Mucosa of stomach (tissue), 1 donor: Measurements from ENCODE around the gene ABL2.
"Not testable (repeated sequence)": the region's sequence is repeated elsewhere in the genome, so short reads cannot be mapped to it uniquely, and the experiment has no call there.

Source experiments
- H3K27me3 ChIP-seq: one replicate; pipeline ENCODE4 v1.7.0; 2013; ENCODE audit warnings: mild to moderate bottlenecking, low read length; ENCODE audit not compliant: control insufficient read depth, insufficient read depth
- H3K36me3 ChIP-seq: one replicate; pipeline ENCODE4 v1.7.0; 2013; ENCODE audit warnings: low read length; ENCODE audit not compliant: control insufficient read depth, insufficient read depth
- H3K4me1 ChIP-seq: one replicate; pipeline ENCODE4 v1.7.0; 2013; ENCODE audit warnings: mild to moderate bottlenecking, low read length; ENCODE audit not compliant: control insufficient read depth, insufficient read depth
- H3K4me3 ChIP-seq: one replicate; pipeline ENCODE4 v1.7.0; 2013; ENCODE audit warnings: low read length
- H3K9ac ChIP-seq: one replicate; pipeline ENCODE4 v1.7.0; 2013; ENCODE audit warnings: mild to moderate bottlenecking, low read length, moderate library complexity
- H3K9me3 ChIP-seq: one replicate; pipeline ENCODE4 v1.7.0; 2013; ENCODE audit warnings: mild to moderate bottlenecking, low read length, moderate library complexity; ENCODE audit not compliant: control insufficient read depth
- donor health status: Pancreatic carcinoma.

Gene ABL2

DNA sequence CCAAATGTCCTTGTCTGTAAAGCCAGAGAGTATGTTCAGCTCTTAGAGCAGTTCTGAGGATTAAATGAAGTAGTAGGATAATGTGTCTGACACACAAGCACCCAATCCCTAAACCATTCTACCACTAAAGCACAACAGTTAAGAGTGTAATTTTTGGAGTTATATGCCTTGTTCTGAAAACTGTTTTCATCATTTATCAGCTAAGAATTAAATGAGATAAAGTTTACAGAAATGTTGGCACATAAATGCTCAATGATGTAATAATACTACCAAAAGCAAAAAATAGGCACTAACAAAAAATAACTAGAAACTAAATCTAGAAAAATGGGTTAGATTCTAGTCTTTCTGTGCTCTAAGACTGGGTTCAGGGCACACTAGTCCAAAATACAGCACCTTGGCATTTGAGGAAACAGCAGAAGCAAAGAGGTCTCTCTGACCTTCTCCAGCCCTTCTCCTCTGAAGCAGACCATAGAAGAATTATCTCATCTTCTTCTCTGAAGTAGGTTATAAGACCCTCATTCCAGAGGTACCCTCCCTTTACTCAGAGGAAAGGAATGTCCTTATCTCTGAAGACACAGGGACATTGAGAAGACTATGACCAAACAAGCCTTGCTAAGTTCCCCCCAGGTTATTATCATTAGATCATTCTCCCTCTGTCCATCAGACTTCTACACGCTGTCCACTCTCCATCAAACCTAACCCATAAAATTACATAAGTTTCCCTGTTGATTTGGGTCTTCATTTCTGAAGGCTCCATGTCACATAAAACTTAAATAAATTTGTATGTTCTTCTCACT lies 20.6 kb downstream of the ABL2 start:
- no peak overlapping the region for H3K4me3 ChIP-seq
- H3K9me3 ChIP-seq = no peaks in the 10 kb centered on the region
- H3K4me1 ChIP-seq = no peaks in the 10 kb centered on the region
- no peaks in the 10 kb centered on the region for H3K27me3 ChIP-seq
- H3K36me3 ChIP-seq = no peaks in the 10 kb centered on the region
- H3K9ac ChIP-seq = no peak overlapping the region

DNA sequence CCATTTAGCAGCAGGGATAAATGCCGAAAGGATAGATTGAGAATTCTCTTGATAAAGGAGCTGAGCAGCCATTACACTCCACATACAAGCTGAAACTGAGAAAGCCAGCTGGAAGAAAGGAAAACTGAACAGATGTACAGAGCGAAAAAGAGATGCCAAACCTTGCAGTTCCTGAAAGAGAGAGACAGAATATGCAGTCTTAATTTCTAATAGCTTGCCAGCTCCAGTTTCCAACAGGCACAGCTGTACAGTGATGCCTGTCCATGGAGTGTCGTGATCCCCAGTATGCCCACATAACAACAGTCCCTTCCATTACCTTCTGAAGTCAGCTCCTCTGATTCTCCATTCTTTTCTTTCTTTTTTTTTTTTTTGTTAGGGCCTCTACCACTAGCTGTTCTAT lies 22.7 kb downstream of the ABL2 start:
- Histone ChIP-seq H3K4me1 (no peaks in the 10 kb centered on the region), H3K36me3 (no peaks in the 10 kb centered on the region), H3K4me3 (no peak overlapping the region), H3K9ac (no peak overlapping the region), H3K27me3 (no peaks in the 10 kb centered on the region), H3K9me3 (no peaks in the 10 kb centered on the region)

DNA sequence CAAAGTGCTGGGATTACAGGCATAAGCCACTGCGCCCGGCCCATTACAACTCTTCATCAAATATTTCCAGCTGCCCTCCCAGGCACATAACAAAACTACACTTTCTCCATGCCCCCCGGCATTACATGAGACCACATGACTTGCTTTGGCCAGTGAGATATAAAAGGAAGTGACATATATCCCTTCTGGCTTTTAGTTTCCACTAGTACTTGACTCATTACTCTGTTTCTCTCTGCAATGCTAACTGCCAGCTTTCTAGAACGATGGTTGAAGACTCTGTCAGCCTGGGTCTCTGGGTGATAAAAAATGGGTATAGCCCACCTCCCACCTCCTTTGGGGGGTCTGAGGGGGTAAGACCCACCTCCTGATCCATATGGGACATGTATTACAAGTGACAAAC lies 24.2 kb downstream of the ABL2 start:
- Histone ChIP-seq H3K4me3 (no peak overlapping the region), H3K27me3 (no peaks in the 10 kb centered on the region), H3K9me3 (no peaks in the 10 kb centered on the region), H3K36me3 (no peaks in the 10 kb centered on the region), H3K9ac (no peak overlapping the region), H3K4me1 (no peaks in the 10 kb centered on the region)

DNA sequence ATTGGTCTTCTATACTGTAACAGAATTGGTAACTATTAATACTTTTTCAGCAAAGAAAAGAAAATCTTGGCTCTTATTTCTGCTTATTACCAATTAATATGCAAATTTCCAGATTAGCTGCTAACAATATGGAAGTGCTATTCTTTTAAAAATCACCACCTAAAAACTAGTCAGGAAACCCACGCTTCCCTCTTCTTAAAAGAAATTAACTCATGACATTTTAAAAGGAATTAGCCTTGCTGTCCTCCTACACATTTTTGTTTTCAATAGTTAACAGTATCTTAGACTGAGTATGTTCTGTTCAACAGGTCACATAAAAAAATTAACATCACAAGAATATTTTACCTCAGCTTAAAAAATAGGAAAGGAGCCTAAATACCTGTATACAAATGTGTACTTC lies 27.3 kb downstream of the ABL2 start:
- no peaks in the 10 kb centered on the region for H3K4me1 ChIP-seq
- no peaks in the 10 kb centered on the region for H3K36me3 ChIP-seq
- no peaks in the 10 kb centered on the region for H3K9me3 ChIP-seq
- H3K9ac ChIP-seq = no peak overlapping the region
- no peaks in the 10 kb centered on the region for H3K27me3 ChIP-seq
- no peak overlapping the region for H3K4me3 ChIP-seq

DNA sequence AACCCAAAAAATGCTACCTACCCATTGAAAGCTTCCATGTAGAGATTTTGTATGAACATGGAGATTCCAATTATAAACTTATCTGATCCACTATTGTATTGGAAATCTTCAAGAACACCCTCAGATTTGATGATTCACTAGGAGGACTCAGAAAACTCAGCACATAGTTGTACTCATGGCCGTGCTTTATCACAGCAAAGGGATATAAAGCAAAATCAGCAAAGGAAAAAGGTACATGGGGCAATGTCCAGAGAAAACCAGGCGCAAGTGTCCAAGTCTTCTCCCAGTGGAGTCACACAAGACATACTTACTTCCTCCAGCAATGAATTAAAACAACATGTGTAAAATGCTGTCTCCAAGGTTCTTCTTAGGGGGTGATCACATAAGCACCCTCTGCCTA lies 28.9 kb downstream of the ABL2 start:
- Histone ChIP-seq H3K4me1 (no peaks in the 10 kb centered on the region), H3K4me3 (no peak overlapping the region), H3K36me3 (no peaks in the 10 kb centered on the region), H3K27me3 (no peaks in the 10 kb centered on the region), H3K9ac (no peak overlapping the region), H3K9me3 (no peaks in the 10 kb centered on the region)

DNA sequence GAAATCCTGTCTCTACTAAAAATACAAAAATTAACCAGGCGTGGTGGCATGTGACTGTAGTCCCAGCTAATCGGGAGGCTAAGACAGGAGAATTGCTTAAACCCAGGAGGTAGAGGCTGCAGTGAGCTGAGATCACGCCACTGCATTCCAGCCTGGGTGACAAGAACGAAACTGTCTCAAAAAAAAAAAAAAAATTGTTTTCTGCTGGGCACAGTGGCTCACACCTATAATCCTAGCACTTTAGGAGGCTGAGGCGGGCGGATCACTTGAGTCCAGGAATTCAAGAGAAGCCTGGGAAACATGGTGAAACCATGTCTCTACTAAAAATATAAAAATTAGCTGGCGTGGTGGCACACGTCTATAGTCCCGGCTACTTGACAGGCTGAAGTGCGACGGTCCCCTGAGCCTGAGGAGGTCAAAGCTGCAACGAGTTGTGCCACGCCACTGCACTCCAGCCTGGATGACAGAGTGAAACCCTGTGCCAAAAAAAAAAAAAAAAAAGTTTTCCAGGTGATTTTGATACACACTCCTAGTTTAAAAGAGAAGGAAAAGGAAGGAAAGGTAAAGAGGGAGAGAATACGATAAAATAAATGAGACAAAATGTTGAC lies 31.7 kb downstream of the ABL2 start:
- Histone ChIP-seq H3K4me1 (no peaks in the 10 kb centered on the region), H3K27me3 (no peaks in the 10 kb centered on the region), H3K9ac (no peak overlapping the region), H3K4me3 (no peak overlapping the region), H3K9me3 (no peaks in the 10 kb centered on the region), H3K36me3 (no peaks in the 10 kb centered on the region)

DNA sequence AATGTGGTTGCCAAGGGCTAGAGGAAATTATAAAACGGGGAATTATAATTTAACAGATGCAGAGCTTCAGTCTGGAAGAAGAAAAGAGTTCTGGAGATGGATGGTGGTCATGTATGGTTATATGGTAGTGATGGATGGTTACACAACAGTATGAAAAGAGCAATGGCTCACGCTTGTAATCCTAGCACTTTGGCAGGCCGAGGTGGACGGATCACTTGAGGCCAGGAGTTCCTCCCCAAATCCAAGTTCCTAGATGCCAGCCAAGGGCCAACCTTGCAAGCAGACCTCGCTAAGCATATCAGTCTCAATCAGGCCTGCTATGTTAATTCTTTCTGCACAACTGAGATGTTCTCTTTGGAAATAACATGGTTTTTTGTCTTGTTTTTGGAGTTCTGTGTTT lies 33.6 kb downstream of the ABL2 start:
- not testable (repeated sequence) for H3K36me3 ChIP-seq, H3K9me3 ChIP-seq, H3K27me3 ChIP-seq, H3K4me3 ChIP-seq, H3K9ac ChIP-seq, H3K4me1 ChIP-seq

DNA sequence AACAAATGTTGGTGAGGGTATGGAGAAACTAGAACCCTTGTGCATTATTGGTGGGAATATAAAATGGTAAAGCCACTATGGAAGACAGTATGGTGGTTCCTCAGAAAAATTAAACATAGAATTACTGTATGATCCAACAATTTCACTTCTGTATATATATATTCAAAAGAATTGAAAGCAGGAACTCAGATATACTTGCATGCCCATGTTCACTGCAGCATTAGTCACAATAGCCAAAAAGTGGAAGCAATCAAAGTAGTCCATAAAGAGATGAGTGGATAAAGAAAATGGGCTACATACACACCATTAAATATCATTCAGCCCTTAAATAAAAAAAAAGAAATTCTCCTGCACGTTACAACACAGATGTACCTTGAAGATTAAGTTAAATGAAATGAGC lies 34.1 kb downstream of the ABL2 start:
- Histone ChIP-seq H3K36me3 (no peaks in the 10 kb centered on the region), H3K4me1 (peaks cover 3% of the 10 kb centered on the region), H3K9ac (no peak overlapping the region), H3K9me3 (no peaks in the 10 kb centered on the region), H3K4me3 (no peak overlapping the region), H3K27me3 (no peaks in the 10 kb centered on the region)

DNA sequence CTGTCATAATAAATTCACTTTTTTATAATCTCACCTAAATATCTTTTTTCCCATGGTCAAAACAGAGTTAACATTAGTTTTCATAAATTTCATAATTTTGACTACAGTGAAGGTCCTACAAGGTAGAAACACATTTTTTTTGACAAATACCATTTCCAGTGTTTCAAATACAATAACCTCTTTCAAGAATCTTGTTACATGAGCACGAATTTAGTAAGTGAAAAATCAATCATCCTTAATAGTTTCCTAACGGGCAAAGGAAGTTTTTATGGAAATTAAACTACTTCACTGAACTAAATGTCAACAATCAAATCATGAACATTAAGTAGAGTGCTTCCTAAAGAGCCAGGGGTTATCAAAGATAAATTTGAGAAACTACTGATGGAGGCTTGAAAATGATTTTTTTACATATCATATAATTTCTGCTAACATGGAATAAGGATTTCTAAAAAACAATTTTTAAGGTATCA lies 35.4 kb downstream of the ABL2 start:
- Histone ChIP-seq H3K9ac (no peak overlapping the region), H3K36me3 (no peaks in the 10 kb centered on the region), H3K4me1 (peaks cover 3% of the 10 kb centered on the region), H3K4me3 (no peak overlapping the region), H3K9me3 (no peaks in the 10 kb centered on the region), H3K27me3 (no peaks in the 10 kb centered on the region)

DNA sequence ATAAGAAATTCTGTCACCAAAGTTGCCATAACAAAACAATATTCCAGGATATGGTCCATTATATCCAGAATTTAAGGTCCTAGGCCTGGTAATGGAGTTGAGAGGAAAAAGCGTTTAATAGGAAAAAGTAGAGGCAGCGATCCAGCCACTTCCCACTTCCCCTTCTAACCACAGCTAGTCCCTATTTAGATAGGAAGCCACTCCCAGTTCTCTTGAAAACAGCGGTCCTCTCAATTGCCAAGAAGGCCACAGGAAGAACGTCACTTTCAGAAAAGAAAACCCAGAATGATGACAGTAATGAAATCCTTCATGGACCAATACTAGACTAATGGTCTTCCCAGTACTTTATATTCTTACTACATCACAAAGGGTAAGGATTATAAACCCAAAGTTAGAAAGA lies 38.6 kb downstream of the ABL2 start:
- no peak overlapping the region for H3K9ac ChIP-seq
- no peaks in the 10 kb centered on the region for H3K27me3 ChIP-seq
- H3K4me3 ChIP-seq = no peak overlapping the region
- peaks cover 3% of the 10 kb centered on the region for H3K4me1 ChIP-seq
- H3K36me3 ChIP-seq = no peaks in the 10 kb centered on the region
- no peaks in the 10 kb centered on the region for H3K9me3 ChIP-seq

DNA sequence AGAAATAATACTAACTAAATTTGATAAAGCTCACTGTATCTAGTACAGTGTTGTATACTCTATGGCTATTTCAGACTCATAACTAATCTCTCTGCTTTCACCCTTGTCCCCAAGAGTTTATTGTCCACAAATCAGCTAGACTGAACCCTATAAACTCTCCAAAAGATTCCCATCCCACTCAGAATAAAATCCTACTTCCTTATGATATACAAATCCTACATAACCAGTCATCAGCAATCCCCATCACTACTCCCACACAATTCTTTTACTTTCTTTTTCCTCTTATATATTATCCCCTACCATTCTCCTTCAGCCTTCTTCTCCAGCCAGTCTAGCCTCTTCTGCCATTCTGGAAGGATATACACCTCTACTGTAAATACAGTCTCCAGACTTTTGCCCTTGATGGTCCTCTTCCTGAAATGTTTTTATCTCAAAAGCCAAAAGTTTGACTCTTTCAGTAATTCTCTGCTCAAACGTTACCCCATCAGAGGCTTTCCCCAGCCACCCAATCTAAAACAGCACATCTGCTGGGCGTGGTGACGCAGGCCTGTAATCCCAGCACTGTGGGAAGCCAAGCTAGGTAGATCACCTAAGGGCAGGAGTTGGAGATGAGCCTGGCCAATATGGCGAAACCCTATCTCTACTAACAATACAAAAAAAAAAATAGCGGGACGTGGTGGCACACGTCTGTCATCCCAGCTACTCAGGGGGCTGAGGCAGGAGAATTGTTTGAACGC lies 41.6 kb downstream of the ABL2 start:
- no peaks in the 10 kb centered on the region for H3K9me3 ChIP-seq
- no peaks in the 10 kb centered on the region for H3K36me3 ChIP-seq
- no peak overlapping the region for H3K9ac ChIP-seq
- no peak overlapping the region for H3K4me3 ChIP-seq
- H3K4me1 ChIP-seq = peaks cover 3% of the 10 kb centered on the region
- H3K27me3 ChIP-seq = no peaks in the 10 kb centered on the region

DNA sequence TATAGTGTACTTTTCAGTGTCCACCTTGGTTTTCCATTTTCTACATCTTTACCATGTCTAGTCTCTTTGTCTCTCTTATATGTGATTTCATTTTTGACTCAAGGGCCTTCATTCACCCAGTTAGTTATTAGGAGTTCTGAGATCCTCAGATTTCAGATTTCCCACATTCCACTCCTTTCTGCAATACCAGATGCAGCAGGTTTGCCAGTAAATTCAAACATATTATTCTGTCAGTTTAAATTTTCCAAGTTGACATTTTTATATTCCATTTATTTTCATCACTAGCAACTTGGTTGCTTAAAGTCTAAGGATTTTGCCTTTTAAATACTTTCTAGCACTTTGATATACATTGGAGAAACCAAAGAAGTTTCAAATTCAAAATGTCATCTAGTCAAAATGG lies 42.4 kb downstream of the ABL2 start:
- Histone ChIP-seq H3K4me3 (no peak overlapping the region), H3K27me3 (no peaks in the 10 kb centered on the region), H3K36me3 (no peaks in the 10 kb centered on the region), H3K9ac (no peak overlapping the region), H3K4me1 (peaks cover 3% of the 10 kb centered on the region), H3K9me3 (no peaks in the 10 kb centered on the region)
